Measurements from ENCODE around the gene GOLT1B.

- TF ChIP-seq CTCF (IDR thresholded peaks at IDR 0.05; ENCODE audit: insufficient read depth, low read length, poor library complexity, severe bottlenecking) (no peak), EZH2phosphoT487 (conservative IDR thresholded peaks at IDR 0.05; ENCODE audit: low read length) (no peak)
Measured at GRCh38 chr12:21502164-21502496, 541 bp downstream of the GOLT1B start.
